Measurements from ENCODE around the gene OSBPL5.
"Not testable (repeated sequence)": the region's sequence is repeated elsewhere in the genome, so short reads cannot be mapped to it uniquely, and the experiment has no call there.

OSBPL5 gene

DNA sequence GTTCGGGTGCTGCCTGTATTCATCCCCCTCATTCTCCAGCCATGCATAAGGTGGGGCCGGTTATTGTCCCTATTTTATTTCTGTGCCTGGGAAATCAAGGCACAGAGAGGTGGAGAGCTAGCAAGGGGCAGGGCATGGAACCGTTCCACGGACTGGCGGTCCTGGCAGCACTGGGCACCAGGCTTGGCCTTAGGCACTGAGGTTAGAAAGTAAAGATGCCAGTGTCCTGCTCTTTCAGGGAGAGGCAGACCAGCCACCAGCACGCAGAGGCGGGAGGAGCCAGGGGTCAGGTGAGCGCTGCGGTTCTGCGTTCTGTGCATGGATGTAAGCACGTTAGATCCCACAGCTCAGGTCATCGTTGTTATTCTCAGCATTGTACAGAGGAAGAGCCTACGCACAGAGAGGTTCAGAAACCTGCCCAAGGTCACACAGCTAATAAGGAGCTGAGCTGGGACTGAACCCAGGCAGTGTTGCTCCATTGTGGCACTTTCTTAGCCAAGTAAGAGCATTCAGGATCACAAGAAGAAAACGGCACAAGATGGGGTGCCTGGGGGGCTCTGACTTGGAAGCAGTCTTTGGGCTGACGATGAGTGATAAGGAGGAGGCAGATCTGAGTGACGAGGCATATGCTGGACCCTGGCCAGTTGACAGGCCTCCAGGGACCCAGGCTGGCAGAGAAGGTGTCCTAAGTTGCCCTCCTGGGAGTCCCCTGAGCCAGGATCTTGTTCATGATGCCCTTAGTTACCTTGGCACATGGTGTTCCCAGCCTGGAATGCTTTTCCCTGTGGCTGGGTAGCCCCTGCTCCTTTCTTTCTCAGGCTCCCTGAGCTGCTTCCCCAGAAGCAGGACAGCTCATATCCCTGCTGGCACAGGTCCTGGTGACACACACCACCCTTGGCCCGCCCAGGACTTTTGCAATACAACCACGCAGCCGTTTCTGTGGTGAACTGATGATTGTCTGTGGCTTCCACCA is 41.1 kb downstream of the OSBPL5 start:
- DNase-seq, result peak in 8 of 58 donors; percentile 17 to 76 (median 36)

DNA sequence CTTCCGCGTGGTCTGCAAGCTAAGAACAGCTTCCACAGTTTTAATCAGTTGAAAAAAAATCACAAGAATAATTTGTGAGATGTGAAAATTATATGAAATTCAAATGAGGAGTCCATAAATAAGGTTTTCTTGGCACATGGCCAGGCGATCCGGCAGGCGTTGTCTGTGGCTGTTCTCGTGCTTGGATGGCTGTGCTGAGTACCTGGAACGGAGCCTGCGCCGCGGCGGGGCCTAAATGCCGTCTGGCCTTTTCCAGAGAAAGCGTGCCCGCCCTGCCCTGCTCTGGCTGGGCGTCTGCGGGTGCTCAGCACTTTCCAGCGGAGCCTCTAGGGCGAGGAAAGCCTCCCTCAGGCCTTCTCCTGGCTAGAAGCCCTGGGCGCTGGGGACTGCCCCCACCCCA is 41.8 kb downstream of the OSBPL5 start:
- peak in 51 of 58 donors; percentile 15 to 76 (median 45) for DNase-seq

DNA sequence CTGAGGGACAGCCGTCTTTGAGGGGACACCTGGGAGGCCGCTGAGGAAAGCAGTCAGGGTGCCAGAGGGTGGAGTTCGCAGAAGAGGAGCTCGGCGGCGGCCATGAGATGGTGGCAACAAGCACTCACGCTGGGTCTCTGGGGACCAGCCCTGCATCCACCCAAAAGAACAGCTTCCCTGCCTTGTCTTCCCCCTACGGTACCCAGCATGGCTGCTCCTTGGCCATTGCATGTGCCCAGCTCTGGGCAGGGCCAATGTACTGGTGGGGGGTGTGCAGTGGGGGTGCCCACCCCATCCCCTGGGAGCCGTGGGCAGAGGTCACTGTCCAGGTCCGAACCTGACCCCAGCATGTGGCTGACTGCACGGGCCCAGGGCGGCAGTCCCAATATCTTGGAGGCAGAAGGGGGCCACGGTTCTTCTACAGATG is 42.3 kb downstream of the OSBPL5 start:
- DNase-seq, result no peak

DNA sequence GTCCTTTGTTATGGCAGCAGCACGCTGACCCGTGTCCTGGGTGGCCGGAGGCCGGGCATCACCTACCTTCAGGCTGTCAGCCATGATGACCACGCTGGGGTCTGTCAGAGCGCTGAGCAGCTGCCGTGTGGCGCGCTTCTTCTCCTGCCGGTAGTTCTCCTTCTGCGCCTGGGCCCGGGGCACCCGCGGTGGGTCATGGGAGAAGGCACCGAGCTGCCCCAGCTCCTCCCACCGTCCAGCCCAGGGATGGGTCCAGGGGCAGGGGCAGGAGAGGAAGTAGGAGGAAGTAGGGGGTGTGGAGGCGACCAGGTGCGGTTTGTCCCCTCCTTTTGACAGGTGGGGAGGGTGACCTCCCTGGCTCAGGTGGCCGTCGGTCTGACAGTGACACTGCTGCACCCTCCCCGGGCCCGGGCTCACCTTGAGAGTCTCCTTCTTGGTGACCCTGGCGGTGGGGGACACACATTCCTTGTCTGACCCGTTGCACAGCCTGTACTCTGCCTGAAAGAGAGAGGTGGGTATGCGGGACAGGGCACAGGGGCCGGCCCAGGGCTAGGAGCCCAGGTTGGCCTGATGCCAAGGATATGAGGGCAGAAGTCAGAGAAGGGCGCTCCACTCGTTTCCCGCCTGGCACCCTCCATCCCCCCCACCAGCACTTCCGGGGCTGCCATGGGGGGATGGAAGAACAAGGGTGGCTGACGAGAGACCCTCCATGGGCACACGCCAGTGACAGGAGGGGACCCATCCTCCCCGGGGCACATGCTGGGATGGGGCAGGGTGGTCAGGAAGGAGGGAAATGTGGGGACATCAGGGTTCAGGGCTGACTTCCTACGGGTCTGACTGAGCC is 43.0 kb downstream of the OSBPL5 start:
- DNase-seq, result no peak

DNA sequence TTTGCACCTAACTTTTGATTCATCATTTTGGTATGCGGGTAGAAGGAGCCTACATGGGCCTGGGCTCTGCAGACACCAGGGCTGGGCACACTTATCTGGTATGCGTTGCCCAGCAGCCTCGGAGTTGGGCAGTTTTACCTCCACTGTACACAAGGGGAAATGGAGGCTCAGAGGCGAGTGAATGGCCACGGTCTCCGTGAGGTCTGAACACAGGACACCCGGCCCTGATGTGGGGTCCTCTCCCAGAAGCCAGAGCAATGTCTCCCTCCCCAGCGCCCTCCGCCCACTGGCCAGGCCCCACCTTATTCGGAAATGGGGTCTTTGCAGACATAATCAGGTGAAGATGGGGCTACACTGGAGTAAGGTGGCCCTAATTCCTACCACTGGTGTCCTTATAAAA is 43.7 kb downstream of the OSBPL5 start:
- no peak for DNase-seq

DNA sequence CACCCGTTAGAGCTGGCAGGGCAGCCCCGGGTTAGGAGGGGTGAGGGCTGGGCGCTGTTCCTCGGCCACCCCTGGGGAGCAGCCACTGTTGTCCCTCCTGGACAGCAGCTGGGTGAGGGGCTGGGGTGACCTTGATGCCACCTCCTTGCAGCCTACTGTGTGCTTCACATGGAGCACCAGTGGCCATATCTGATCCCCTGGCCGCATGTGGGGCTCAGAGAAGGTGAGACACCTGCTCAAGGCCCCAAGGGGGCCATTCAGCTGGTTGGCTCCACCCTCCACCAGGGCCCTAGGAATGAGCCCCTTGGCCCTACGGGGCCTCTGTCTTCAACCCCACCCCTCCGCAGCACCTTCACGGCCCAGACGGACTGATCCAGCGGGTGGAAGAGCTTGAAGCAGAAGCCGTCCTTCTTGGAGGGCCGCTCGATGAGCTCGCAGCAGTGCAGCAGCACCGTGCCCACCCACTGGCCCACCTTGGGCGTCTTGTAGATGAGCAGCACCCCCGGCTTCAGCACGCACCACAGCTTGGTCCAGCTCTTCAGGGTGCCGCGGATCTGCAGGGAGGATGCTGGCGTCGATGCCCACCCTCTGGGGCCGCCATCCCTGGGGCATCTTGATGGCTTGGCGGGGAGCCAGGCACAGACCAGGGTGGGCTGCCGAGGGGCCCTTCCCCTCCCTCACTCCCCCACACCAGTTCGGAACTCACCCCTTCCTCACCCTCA is 44.9 kb downstream of the OSBPL5 start:
- DNase-seq, result no peak

DNA sequence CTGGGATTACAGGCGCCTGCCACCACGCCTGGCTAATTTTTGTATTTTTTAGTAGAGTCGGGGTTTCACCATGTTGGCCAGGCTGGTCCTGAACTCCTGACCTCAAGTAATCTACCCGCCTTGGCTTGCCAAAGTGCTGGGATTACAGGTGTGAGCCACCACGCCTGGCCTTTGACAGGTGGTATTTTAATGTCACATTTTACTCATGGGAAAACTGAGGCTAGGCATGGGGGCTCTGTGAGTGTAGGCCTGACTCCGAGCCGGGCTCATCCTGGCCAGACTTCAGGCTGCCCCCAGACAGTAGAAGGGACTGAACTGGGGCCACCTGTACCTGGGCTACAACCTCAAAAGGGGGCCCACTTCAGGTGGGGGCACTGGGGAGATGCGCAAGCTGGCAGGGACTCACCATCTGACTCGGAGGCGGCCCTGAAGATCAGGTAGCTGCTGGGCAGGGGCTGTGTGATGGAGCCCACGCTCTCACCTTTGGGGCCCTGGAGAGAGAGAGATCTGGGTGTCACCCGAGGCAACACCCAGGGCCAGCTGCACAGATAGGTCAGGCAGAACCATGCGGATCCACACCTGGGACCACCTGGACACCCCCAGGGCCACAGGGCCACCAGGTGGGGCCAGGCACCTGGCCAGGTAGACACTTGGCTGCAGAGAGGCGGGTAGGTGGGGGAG is 45.8 kb downstream of the OSBPL5 start:
- DNase-seq, result no peak

DNA sequence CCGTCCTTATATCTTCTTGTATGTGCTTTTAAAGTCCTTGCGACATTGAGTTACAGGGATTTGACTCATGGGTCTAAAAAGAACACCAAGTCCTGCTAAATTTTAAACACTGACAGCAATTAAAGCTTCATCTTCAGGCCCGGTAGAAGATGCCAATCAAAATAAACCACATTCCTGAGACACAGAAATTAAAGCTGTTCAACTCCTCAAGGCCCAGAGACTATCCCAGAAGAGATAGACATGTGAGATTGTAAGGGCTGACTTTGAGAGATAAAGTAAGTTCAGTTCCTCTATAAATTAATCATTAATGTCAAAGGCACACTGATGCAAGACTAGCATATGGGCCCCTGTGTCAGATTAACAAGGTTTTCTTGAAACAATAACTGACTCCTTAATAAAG is 49.8 kb downstream of the OSBPL5 start:
- no peak for DNase-seq

DNA sequence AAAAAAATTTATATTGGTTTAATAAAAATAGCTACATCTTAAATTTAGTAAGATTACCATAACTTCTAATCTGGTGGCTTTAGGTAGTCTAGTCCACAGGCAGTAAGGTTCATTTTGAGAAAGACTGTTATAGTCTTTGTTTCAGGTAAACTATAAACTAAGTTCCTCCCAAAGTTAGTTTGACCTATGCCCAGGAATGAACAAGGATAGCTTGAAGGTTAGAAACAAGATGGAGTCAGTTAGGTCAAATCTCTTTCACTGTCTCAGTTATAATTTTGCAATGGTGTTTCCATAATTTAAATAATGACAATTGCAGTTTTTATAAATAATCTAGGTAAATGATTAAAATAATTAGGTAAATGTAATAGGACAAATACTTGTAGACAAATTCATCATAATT is 51.4 kb downstream of the OSBPL5 start:
- not testable (repeated sequence) for DNase-seq

DNA sequence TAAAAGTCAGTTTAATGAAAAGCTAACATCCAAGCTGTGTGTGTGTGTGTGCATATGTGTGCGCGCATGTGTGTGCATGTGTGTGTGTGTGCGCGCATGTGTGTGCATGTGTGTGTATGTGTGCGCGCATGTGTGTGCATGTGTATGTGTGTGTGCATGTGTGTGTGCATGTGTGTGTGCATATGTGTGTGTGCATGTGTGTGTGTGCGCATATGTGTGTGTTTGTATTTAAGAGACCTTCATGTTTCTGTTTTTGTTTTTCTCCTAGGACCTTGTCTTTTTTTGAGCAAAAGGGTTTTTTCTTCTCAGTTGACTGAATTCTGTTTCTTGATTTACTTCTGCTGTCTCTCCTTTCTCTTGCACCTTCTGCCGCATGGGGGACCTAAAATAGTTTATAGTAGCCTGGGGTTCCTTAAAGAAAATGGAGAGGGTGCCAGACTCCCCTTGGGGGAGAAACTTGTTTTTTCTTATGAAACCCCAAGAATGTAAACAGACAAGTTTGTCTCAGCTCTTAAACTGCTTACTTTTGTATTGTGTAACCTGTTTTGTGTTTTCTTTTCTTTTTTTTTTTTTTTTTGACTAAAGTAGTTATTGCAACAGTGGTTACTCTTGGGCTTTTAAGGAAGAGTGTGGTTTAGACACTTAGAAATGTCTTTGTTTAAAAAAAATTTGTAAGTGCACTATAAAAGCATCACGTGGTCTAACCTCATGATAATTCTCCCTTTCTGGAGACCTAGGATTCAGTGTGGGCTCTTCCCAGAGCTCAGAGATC is 53.0 kb downstream of the OSBPL5 start:
- DNase-seq, result no peak

DNA sequence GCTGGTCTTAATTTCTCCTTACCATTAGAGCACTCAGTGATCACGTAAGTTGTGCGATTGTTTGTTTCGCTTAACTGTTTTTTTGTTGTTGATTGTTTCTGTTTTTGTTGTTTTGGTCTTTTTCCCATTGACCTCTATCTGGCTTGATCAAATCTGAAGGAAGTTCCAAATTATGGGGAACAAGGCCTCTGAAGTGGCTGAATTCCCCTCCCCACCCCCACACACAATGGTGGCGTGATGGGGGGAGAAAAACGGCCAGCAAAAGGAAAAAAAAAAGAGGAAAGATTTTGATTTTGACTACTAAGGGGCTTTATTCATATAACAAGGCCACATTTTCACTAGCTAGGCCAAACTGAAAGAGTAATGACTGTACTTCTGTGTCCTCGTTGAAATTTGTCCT is 53.6 kb downstream of the OSBPL5 start:
- DNase-seq, result no peak

DNA sequence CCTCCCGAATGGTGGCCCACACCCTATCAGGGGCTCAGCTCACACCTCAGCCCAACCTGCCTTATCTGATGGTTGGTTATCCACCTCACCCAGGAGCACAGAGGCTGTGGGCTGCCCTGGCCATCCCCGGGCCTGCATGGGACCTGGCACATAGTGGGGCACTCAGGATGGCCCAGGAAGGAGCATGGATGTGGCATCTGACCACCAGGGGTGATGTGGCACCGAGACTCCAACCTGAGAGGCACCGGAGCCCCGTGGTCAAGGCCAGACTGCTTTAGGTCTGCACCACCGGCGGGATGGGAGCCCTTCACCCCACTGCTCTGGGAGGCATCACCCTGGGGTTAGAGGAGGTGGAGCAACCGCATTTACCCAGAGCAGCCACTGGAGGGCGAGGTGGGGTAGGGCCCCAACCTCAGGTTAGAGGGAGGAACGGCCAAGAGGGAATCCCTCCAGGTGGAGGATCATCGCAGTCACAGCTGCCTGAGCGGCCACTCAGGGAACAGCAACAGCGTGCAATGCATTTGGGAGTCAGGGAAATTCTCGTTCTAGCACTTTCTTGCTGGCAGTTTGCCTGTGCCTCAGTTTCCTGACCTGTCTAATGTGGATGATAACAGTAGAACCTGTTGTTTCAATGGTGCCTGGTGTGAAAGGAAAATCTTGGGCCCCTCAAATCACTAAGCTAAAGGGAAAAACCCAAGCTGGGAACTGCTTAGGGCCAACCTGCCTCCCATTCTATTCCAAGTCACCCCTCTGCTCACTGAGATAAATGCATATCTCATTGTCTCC is 55.0 kb downstream of the OSBPL5 start:
- DNase-seq, result no peak

DNA sequence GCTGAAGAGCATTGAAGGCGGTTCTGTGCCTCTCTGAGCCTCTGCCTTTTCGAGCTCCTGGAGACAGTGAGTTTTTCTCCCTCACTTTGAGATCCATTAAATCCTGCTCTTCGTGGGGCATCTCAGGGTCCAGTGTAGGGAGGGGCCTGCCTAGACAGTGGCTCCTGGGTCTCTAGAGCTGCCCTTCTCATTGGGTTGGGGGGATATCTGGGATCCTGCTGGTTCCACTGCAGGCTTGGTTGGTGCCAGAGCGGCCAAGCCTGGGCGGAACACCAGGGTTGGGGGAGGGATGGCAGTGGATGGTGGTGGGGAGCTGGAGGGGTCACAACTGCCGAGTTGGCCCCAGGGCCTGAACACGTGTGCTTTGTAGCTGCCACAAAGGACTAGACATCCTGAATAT is 55.7 kb downstream of the OSBPL5 start:
- DNase-seq, result no peak

DNA sequence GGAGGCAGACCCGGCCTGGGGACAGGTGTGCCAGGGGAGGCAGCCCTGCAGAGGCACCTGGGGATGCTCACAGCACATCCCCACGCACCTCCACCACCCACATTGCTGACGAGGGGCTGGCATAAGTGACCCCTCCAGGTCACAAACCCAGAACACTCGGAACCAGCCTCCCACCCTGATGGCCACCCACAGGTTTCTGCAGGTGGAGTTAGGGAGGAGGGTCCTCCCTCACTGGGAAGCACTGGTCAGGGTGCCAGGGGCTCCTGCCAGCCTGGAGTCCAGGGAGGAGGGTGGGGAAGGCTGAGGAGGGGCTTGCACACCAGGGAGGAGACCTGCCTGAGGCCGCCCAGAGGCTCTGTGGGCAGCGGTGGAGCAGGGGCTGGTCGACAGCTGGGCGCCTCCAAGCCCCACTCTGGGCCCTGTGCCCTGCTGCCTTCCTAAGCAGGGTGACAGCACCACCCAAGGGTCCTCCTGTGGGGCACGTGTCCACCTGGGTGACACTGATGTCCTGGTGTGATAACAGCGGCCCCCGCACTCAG is 56.9 kb downstream of the OSBPL5 start:
- DNase-seq, result no peak

DNA sequence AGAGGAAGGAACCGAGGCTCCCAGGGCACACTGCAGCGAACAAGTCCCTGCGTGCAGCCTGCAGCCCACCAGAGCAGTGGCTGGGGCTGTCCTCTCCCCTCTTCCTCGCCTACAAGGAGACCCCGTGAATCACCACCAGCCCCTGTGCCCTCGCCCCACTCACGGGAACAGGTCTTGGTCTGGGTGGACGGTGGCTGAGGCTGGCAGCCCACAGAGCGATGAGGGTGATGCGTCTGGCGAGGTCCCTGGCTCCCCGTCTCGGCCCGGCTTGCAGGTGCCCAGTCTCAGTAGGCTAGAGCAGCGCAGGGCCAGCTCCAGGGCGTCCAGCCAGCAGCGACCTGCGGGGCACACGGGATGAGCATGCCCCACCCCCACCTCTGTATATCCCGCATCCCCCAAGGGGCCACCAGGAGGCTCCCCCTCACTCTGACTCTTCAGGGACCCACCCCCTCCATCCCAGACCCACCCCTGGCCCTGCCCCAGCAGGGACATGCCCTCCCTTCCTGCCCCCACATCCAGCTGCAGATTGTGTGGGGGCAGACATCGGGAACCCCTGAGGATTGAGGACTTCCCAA is 57.4 kb downstream of the OSBPL5 start:
- no peak for DNase-seq

DNA sequence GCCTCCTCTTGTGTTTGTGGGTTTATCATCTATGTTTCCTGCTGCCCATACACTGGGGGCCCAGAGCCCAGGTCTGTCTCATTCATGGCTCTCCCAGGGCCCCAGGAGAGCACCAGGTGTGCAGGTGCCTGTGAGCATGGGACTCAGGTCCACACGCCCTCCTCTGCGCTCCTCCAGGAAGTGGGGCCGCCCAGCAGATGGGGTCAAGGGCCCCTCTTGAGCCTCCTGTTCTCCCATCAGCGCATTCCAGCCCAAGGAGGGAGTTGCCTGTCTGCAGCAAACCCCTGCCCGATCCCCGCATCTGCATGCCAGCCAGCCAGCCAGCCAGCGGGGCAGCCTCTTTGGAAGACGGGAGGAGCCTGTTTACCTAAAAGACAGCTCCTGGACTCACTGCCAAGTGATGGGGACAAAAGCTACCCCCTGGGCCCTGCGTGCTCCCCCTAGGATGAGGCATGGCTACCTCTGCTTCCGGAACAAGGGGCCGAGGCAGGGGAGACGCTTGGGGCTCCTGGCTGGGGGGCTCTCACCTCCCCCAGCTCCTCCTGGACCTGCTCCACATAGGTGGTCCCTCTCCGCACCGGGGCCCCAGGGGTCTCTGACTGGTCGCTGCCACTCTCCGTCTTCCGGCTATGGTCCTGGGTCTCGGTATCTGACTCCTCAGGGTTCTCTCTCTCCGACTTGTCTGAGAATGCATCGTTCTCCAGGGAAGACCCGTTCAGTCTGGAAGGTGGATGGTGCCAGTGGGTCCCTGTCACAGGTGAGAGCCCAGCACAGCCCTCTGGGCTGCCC is 58.2 kb downstream of the OSBPL5 start:
- no peak for DNase-seq
